Activated CD4-positive, alpha-beta T cell treated with anti-CD3 and anti-CD28 coated beads, Interleukin-2, amount 50 U/mL, for 24 hours (primary cell): ENCODE measurements around the gene SDC3.

Experiments
- DNase-seq, 2 donors: peaks; one replicate each; pipeline ENCODE4 v3.0.0-alpha.2; 2020; ENCODE audit warnings: low read depth in 1 of 2, low spot score in 1 of 2

Gene SDC3

DNA sequence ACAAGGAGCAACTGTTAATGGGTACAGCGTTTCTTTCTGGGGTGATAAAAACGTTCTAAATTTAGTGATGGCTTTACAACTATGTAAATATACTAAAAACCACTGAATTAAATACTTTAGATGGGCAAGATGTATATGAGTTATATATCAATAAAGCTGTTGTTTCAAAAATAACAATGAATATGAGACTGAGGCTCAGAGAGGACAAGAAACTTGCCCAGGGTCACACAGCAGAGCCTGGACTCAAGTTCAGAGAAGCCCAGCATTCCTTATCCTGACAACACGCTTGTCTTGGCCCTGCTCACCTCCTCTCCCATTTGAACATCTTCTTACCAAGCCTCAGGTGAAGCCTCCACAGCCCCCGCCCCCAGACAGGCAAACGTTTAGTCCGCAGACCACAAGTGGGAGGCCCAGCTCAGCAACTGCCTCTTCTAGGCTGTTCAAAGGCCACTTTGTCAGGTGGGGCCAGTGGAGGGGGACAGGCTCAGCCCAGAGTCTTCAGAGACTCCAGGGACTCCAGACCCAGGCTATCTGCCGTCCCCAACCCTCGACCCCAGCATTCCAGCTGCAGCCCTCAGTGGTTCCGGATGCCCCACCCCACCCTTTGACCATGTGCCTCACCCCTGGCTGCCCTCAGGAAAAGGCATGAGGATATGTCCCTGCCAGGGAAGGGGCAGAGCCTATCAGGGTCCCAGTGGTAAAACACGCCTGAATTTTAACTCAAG, 17.9 kb downstream of the SDC3 start:
- DNase-seq, result no peak

DNA sequence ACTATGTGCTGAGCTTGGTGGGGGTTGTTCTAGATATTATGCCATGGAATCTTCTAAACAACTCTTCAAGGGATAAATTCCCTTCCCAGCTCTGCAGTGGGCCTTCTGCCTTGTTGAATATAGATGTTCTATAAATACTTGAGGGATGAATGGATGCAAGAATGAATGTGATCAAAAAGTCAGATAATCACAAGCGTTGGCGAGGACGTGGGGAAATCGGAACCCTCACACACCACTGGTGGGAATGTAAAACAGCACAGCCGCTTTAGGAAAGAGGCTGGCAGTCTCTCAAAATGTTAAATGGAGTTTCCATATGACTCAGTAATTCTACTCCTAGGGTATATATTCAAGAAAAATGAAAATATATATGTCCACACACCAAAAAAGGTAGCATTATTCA, 19.0 kb downstream of the SDC3 start:
- no peak for DNase-seq

DNA sequence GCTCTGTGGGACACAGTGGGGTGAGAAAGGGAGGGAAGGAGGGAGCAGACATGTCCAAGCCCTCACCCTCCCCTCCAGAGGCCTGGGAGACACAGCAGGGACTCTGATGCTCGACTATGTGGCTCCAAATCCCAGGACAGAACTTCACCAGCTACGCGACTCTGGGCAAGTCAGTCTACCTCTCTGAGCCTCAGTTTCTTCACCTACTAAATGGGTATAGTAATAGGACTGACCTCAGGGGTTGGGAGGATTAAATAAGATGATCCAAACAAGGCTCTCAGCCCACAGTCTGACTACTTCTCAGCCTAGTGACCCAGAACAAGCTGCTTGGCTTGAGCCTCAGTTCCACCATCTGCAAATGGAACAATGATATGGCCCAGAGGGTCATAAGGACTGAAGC, 19.6 kb downstream of the SDC3 start:
- DNase-seq, result no peak

DNA sequence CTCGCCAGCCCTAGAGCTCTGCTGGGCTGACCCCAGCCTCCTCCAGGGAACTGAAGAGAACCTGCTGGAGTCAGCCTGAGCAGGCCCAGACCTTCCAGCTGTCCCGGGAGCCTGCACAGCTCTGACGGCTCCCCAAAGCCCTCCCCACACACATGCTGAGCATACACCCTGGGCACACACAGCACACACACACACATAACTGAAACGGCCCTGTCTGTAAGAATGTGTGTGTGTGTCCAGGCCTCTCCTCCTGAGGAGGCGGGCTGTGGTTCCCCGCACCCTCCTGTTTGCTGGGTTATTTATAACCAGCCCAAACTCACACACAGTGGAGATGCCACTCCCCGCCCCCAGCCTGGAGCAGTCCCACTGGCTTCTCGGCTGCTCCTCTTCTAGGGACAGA, 20.2 kb downstream of the SDC3 start:
- DNase-seq, result no peak

GRCh38 chr1:30887485-30888315, 20.9 kb downstream of the SDC3 start:
- no peak for DNase-seq

GRCh38 chr1:30886710-30887428, 21.7 kb downstream of the SDC3 start:
- DNase-seq, result no peak

DNA sequence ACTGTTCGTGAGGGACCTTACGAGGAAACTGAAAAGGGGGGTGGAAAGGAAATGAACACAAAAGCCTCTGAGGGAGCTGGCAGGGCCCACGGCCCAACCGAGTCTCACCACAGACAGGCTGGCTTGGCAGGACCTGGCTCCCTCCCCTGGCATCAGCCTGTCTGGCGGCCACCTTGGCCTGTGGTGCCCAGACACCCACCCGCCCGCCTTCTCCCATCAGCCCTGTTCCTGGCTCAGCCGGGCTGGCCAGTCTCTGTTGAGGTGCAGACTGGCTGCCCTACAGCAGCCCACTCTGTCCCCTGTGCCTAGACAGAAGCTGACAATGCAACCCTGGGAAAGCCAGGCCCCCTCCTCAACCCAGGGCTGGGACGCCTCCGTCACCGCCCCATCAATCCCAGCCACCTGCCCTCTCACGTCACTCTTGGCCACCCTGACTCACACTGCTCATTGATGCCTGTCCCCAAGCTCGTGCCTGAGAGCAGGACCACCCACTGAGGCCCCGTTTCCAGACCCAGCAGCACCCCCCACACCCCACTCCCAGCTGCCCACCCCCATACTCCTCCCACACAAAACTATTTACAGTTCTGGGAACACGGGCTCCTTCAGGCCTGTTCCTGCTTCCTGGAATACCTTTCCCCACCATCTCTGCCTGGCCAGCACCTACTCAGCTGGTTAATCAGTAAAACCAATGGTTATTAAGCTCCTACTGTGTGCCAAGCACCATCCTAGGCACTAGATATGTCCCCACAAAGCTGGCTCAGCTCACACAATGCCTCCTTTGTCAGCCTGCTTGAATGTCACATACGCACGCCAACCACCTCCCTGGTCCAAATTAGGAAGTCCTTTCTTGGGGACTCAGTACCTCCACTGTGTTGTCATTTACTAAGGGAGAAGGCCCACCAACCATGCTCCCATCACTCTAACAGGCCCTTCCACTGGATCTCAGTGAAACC, 22.7 kb downstream of the SDC3 start:
- DNase-seq, result no peak

DNA sequence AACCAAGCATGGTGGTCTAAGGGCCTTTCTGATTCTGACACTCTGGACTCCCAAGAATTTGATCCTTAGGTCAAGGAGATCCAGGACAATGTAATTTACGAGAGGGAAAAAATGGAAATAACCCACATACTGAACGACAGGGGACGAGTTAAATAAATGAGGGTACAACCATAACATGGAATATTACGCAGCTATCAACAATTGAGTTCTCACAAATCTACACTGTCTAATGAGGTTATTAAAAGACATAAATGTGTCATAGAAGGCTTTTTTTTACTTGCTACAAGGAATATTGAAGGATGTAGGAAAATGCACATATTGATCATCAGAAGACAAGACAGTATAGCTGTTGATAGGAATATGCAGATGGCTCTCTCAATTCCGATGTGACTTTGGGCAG, 23.8 kb downstream of the SDC3 start:
- DNase-seq, result no peak

GRCh38 chr1:30883389-30884172, 25.0 kb downstream of the SDC3 start:
- DNase-seq, result no peak

DNA sequence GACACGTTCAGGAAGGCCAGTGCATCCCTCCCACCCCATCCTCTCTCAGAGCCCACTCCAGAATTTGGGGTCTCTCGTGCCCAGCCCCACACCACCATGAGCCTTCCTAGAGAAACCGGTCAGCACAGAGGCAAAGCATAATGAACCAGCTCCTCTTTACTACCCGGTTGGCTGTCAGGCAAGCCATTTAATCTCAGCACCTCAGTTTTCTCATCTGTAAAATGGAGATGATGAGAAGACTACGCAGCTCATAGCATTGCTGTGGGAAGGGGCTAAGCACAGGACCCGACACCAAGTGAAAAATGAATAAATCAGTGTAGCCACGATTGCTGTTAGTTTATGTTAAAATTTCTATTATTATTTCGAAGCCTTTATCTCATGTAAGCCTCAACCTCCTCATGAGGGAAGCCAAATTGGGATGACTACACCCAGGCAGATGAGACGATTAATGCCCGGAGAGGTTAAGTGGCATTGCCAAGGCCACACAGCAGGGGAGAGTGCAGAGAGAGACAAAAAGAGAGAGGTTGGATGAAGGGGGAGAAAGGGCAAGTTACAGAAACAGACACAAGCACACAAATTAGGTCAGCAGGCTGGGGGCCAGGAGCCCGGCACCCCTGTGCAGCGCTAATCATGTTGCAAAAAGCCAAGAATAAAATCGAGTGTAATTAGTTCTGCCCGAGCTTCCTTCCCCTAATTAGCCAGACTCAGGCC, 25.7 kb downstream of the SDC3 start:
- DNase-seq, result no peak

DNA sequence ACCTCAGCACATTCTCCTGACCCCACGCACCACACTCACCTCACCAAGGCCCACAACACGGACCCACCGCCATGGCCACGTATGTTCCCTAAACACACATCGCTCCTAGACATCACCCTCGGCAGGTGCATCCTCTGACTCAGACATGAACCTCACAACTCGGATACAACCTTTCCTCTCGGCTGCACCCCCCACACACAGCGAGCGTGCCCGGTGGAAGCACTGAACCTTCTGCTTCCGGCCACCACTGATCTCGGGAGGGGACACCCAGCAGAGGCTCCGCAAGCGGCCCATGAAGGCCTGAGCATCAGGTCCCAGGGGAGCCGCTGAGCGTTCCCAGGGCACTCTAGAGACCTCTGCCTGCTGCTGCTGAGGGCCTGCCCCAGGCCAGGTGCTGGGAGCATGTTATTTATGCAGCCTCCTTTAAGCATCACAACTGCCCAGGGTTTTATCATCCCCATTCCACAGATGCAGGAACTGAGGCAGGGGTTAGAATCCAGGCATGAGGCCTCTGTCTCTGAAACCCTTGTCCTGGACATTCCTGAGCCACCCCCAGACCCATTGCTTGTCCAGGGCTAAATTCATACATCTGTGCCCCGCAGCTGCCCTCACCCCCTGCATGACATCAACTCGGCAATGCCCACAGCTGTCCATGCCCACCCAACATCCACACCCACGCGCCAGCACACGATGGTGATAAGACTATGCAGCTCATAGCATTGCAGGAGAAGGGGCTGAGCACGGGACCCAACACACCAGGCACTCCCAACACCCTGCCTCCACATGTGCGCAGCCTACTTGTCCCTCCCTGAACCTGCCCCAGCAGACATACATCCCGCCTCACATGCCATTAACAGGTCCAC, 27.0 kb downstream of the SDC3 start:
- DNase-seq, result no peak

- no peak for DNase-seq
These were observed 27.8 kb downstream of the SDC3 start for GRCh38 chr1:30880678-30881318.

- no peak for DNase-seq
These were observed 28.4 kb downstream of the SDC3 start for GRCh38 chr1:30879940-30880677.

- no peak for DNase-seq
These were observed 29.3 kb downstream of the SDC3 start for GRCh38 chr1:30879126-30879786.

DNA sequence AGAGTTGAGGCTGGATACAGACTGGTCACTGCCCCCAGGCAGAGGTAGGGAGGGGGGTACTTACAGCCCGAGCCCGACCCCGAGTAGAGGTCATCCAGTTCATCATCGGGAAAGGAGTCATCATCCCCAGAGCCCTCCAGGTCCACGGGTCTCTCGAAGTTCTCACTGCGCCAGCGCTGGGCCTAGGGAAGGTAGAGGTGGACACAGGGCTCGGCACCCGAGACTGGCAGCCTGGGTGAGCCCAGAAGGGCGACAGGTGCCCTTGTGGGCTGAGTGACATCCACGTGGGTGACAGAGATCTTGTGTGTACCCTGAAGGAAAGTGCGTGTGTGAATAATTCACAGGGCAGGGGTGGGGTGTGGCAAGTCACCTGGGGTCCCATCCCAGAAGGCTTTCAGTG, 30.0 kb downstream of the SDC3 start:
- no peak for DNase-seq

DNA sequence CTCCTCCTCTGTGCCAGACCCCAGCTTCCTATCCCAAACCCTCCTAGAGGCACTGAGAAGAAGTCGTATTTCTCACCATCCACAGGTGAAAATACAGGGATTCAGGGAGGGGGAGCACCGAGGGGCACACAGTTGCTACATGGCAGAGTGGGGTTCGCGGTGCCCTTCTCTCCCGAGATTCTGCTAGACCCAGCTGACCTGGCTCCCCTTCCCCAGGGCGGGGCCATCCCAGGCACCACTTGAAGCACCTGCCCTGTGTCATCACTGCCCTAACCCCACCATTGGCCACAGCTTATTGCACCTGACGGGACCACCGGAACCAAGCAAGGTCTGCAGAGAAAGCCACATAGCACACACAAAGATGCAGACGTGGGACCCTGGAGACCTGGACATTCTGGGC, 30.5 kb downstream of the SDC3 start:
- DNase-seq, result no peak
